A549 (cell line): ENCODE measurements around the gene KLF4. TPM values are rescaled to one million over a fixed set of nuclear protein-coding genes. Genes with fewer than 3 reads are reported as not detected.

Experiments used
- ATAC-seq, 2 experiments: fragments of 200-7000 bp in 1 of 2; fragments of >200 bp in 1 of 2; cut with Nextera tagmentation in 1 of 2; cut with Tn5 transposase in 1 of 2; 3 replicates each; pipeline versions ENCODE4 v1.8.0 to v1.9.1; 2018 to 2020; ENCODE audit warnings: mild to moderate bottlenecking in 1 of 2, moderate library complexity in 1 of 2
- CTCF ChIA-PET: fragments of 300-600 bp; sonication (Branson Sonifier 250); formaldehyde crosslinking; extraction: SDS; loops from one replicate; lab custom pipeline; 2021; ENCODE audit warnings: antibody characterized with exemption, inconsistent platforms; lab: Yijun Ruan, JAX
- POLR2A ChIA-PET: fragments of 350-600 bp; formaldehyde crosslinking; extraction: SDS; loops from one replicate; lab custom pipeline; 2021; ENCODE audit warnings: antibody characterized with exemption, inconsistent platforms; lab: Yijun Ruan, JAX
- DNase-seq, 2 experiments: peaks; one replicate each; pipeline versions ENCODE4 v3.0.0 to v3.0.0-alpha.2; 2011 to 2016; ENCODE audit warnings: low read depth in 1 of 2, low spot score in 1 of 2
- FAIRE-seq: peaks from 2 replicates; lab custom pipeline; 2011; peaks lifted over from hg19 to GRCh38; lab: Jason Lieb, UNC
- H3K27ac ChIP-seq, 2 experiments: fragments of >200 bp; sonication (Bioruptor Twin); formaldehyde crosslinking; 3 replicates each; pipeline ENCODE4 v1.5.1; 2016 to 2017
- H3K4me1 ChIP-seq: fragments of >200 bp; sonication (Bioruptor Twin); formaldehyde crosslinking; 3 replicates; pipeline ENCODE4 v1.6.1; 2016
- H3K4me2 ChIP-seq: fragments of >200 bp; sonication (Bioruptor Twin); formaldehyde crosslinking; 3 replicates; pipeline ENCODE4 v1.6.1; 2016
- H3K4me3 ChIP-seq: fragments of >200 bp; sonication (Bioruptor Twin); formaldehyde crosslinking; 3 replicates; pipeline ENCODE4 v1.5.1; 2016
- H3K9me3 ChIP-seq: fragments of >200 bp; sonication (Bioruptor Twin); formaldehyde crosslinking; 3 replicates; pipeline ENCODE4 v1.6.1; 2016
- CBX2 ChIP-seq: fragments of 200-600 bp; sonication (generic); IDR thresholded peaks from 2 replicates; pipeline ENCODE4 v1.6.1; 2016; ENCODE audit warnings: low read depth, mild to moderate bottlenecking, borderline replicate concordance
- CEBPB ChIP-seq, 2 experiments: fragments of >200 bp in 1 of 2; sonication (Bioruptor Twin) in 1 of 2; formaldehyde crosslinking in 1 of 2; IDR thresholded peaks; 2 replicates each; pipeline ENCODE4 v1.6.1; 2012 to 2016
- CHD4 ChIP-seq: fragments of 200-600 bp; sonication (generic); IDR thresholded peaks from 2 replicates; pipeline ENCODE4 v1.6.1; 2016; ENCODE audit warnings: antibody characterized with exemption, mild to moderate bottlenecking, borderline replicate concordance
- EHF ChIP-seq: fragments of 250-450 bp; sonication (Bioruptor Pico); IDR thresholded peaks from 2 replicates; pipeline ENCODE4 v1.5.0; 2020; ENCODE audit warnings: mild to moderate bottlenecking
- ESRRA ChIP-seq: fragments of 150-350 bp; IDR thresholded peaks from 2 replicates; pipeline ENCODE4 v1.6.1; 2014; ENCODE audit warnings: mild to moderate bottlenecking, low read length, borderline replicate concordance
- FOSB ChIP-seq: fragments of 250-450 bp; sonication (Bioruptor Pico); IDR thresholded peaks from 2 replicates; pipeline ENCODE4 v1.5.0; 2020; ENCODE audit warnings: mild to moderate bottlenecking, moderate library complexity
- MAFK ChIP-seq: fragments of 450-650 bp; IDR thresholded peaks from 2 replicates; pipeline ENCODE4 v1.6.1; 2014; ENCODE audit not compliant: partially characterized antibody
- MAZ ChIP-seq: fragments of 150-350 bp; IDR thresholded peaks from 2 replicates; pipeline ENCODE4 v1.6.1; 2014; ENCODE audit warnings: antibody characterized with exemption, low read depth, low read length, borderline replicate concordance
- MYC ChIP-seq: IDR thresholded peaks from 2 replicates; pipeline ENCODE4 v1.6.1; 2012; ENCODE audit warnings: mild to moderate bottlenecking, inconsistent platforms, low read length, improper control_type of control experiment, borderline replicate concordance
- NPAS2 ChIP-seq: fragments of 250-450 bp; sonication (Bioruptor Pico); IDR thresholded peaks from 2 replicates; pipeline ENCODE4 v1.8.0; 2022; ENCODE audit warnings: mild to moderate bottlenecking, moderate library complexity, borderline replicate concordance
- PHF8 ChIP-seq: fragments of 200-600 bp; sonication (generic); IDR thresholded peaks from 2 replicates; pipeline ENCODE4 v1.6.1; 2016; ENCODE audit warnings: low read depth, mild to moderate bottlenecking, antibody characterized with exemption, moderate library complexity, borderline replicate concordance
- POLR2A ChIP-seq: IDR thresholded peaks from 2 replicates; pipeline ENCODE4 v1.6.1; 2012; ENCODE audit warnings: mild to moderate bottlenecking, low read length
- RARB ChIP-seq: fragments of 250-450 bp; sonication (Bioruptor Pico); IDR thresholded peaks from 2 replicates; pipeline ENCODE4 v1.8.0; 2021; ENCODE audit warnings: mild to moderate bottlenecking, moderate library complexity
- RCOR1 ChIP-seq: fragments of 150-350 bp; IDR thresholded peaks from 2 replicates; pipeline ENCODE4 v1.6.1; 2014; ENCODE audit warnings: antibody characterized with exemption, low read length, low read depth
- RNF2 ChIP-seq: fragments of 200-600 bp; sonication (generic); IDR thresholded peaks from 2 replicates; pipeline ENCODE4 v1.6.1; 2016; ENCODE audit warnings: low read depth, mild to moderate bottlenecking, antibody characterized with exemption, moderate library complexity, borderline replicate concordance
- SREBF2 ChIP-seq: fragments of 450-650 bp; IDR thresholded peaks from 2 replicates; pipeline ENCODE4 v1.6.1; 2014; ENCODE audit warnings: mild to moderate bottlenecking, moderate library complexity
- TP53 ChIP-seq: fragments of 250-450 bp; sonication (Bioruptor Pico); IDR thresholded peaks from 2 replicates; pipeline ENCODE4 v1.5.0; 2021; ENCODE audit warnings: mild to moderate bottlenecking, moderate library complexity
- ZC3H11A ChIP-seq: fragments of 450-650 bp; IDR thresholded peaks from 2 replicates; pipeline ENCODE4 v1.6.1; 2014; ENCODE audit warnings: antibody characterized with exemption, mild to moderate bottlenecking
- ZSCAN20 ChIP-seq: fragments of 250-450 bp; sonication (Bioruptor Pico); IDR thresholded peaks from 2 replicates; pipeline ENCODE4 v1.8.0; 2022; ENCODE audit warnings: mild to moderate bottlenecking, moderate library complexity
- WGBS: methylation state at CpG from one replicate; pipeline ENCODE4 v1.1.6; 2017; ENCODE audit errors: missing lambda C conversion rate; 5-methylcytosine and 5-hydroxymethylcytosine counted together
- polyA plus RNA-seq, 4 experiments: library from polyadenylated mRNA; depleted of rRNA in 3 of 4; stranded (reverse); fragments of >200 nt; fragmentation: RNase III in 1 of 4; extraction: RNeasy Plus Mini Kit Qiagen cat#74134 plus additional on column Dnase treatment in 1 of 4; gene quantifications; 2 replicates in 3 of 4; 3 replicates in 1 of 4; pipeline ENCODE4 v1.2.3, GENCODE V29; 2011 to 2017
- TF ChIP-seq, protein P1 (sequence below): IDR thresholded peaks from 2 replicates; pipeline ENCODE4 v1.6.1; 2012
- TF ChIP-seq, protein P2 (sequence below): fragments of 150-350 bp; IDR thresholded peaks from 2 replicates; pipeline ENCODE4 v1.6.1; 2014; ENCODE audit warnings: low read depth, mild to moderate bottlenecking, low read length
- TF ChIP-seq, protein P3 (sequence below): fragments of >200 bp; sonication (Bioruptor Twin); formaldehyde crosslinking; IDR thresholded peaks from 3 replicates; pipeline ENCODE4 v1.6.1; 2016

The KLF4 gene
- polyA plus RNA-seq, 2 of the 4 experiments (the other 2 are of a cell fraction), result 3.6 to 8.3 TPM

DNA sequence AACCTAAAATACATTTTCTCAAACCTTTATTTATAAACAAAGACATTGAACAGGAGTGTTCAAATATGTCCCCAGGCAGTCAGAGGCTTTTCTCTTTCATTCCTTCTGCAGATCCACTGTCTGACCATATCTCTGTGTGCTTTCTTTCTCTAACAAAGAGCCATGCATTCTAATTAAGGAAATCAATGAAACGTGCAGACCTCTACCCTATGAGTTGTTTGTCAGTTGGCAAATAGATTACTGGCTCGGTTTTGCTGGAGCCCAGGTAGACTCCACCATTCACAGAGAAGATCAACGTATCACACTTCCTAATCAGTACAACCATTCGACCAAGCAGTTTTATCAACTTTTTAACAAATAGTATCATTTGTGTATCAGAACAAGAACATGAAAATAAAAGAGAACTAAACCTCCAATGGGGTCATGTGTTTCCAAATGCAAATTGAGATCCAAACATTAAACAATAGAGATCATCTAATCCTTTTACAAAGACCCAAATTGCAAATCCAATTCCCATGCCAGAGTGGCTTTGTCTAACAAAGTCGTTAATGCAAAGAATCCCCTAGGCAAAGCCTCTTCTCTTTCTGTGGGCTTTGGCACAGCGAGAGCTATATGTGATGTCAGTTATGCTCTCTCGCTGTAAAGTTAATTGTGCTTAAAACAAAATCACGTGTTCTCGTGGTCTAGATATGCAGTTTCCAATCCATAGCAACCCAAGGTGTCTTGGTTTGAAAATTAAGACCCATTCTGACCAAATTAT is 16.8 kb downstream of the KLF4 start:
- Histone ChIP-seq H3K27ac (no peak overlapping the region), H3K4me3 (no peak overlapping the region), H3K4me1 (no peaks in the 10 kb centered on the region), H3K4me2 (no peak overlapping the region), H3K9me3 (no peaks in the 10 kb centered on the region)
- CTCF ChIA-PET, result interaction anchor here (0.6 to 1.1 kb wide), 5 partner anchors 12 to 1288 kb away, joined by 3 to 4 read pairs (median 3); no protein-coding TSS in a partner anchor
- 57% methylated on average over 9 of the region's 9 CpGs for WGBS
- POLR2A ChIA-PET, result no interaction called here
- ATAC-seq (no peak), DNase-seq (no peak), FAIRE-seq (no peak)
- no peak for TF ChIP-seq ZC3H11A
- no peak for TF ChIP-seq MAFK
- no peak for TF ChIP-seq PHF8
- TF ChIP-seq, protein P1, sequence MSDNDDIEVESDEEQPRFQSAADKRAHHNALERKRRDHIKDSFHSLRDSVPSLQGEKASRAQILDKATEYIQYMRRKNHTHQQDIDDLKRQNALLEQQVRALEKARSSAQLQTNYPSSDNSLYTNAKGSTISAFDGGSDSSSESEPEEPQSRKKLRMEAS, result no peak
- TF ChIP-seq SREBF2, result no peak

DNA sequence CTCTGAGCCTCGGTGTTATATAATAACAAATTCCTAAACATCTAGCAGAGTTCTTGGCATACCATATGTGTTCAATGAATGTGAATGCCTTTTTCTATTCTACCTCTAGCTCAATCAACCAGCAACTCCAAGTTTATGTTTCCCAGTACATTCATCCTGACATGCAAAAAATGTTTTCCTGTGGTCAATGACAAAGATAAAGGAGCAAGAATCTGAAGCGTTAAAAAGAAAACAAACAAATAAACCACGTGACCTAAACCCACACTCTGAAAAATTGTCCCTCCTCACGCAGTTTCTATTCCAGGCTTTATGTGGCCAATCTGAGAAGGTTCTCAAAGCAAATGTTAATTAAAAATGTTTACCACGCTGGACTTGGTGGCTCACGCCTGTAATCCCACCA is 18.0 kb downstream of the KLF4 start:
- H3K4me1 ChIP-seq, result no peaks in the 10 kb centered on the region
- TF ChIP-seq, protein P2, sequence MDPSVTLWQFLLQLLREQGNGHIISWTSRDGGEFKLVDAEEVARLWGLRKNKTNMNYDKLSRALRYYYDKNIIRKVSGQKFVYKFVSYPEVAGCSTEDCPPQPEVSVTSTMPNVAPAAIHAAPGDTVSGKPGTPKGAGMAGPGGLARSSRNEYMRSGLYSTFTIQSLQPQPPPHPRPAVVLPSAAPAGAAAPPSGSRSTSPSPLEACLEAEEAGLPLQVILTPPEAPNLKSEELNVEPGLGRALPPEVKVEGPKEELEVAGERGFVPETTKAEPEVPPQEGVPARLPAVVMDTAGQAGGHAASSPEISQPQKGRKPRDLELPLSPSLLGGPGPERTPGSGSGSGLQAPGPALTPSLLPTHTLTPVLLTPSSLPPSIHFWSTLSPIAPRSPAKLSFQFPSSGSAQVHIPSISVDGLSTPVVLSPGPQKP, result no peak
- TF ChIP-seq CBX2, result no peak
- no peak for TF ChIP-seq RNF2
- TF ChIP-seq ZSCAN20 (CRISPR knock-in tag), result no peak
- TF ChIP-seq MAZ, result no peak
- no peak for TF ChIP-seq CHD4
- TF ChIP-seq, protein P3, sequence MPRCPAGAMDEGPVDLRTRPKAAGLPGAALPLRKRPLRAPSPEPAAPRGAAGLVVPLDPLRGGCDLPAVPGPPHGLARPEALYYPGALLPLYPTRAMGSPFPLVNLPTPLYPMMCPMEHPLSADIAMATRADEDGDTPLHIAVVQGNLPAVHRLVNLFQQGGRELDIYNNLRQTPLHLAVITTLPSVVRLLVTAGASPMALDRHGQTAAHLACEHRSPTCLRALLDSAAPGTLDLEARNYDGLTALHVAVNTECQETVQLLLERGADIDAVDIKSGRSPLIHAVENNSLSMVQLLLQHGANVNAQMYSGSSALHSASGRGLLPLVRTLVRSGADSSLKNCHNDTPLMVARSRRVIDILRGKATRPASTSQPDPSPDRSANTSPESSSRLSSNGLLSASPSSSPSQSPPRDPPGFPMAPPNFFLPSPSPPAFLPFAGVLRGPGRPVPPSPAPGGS, result no peak
- TF ChIP-seq CEBPB (IDR thresholded peaks at IDR 0.05), result no peak
- H3K4me3 ChIP-seq, result no peak overlapping the region
- H3K4me2 ChIP-seq, result no peak overlapping the region
- POLR2A ChIA-PET, result no interaction called here
- 57% methylated on average over 6 of the region's 6 CpGs for WGBS
- FAIRE-seq (no peak), DNase-seq (no peak), ATAC-seq (no peak)
- no peak overlapping the region for H3K27ac ChIP-seq
- CTCF ChIA-PET, result interaction anchor here (0.7 to 1.3 kb wide), 3 partner anchors 10 to 1290 kb away, joined by 3 read pairs; no protein-coding TSS in a partner anchor
- H3K9me3 ChIP-seq, result no peaks in the 10 kb centered on the region

DNA sequence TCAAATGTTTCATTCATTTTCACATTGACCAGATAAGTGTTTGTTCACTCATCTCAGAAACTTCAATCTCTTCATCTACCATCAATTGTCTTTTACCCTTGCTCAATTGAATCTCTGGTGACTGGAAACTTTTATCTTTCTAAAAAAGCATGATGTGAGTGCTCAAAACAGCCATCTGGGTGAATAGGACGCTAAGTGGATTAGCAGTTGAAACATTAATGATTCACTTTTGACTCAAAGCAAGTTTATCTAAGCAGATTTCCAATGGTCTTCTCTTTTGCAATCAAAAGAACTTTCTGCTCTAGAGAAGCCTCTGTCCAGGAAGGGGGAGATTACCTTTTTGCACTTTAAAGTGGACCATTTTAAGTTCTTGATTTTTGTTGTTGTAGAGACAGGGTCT is 22.2 kb downstream of the KLF4 start:
- WGBS, result 34% methylated on average over 1 of the region's 1 CpG
- Histone ChIP-seq H3K4me2 (no peak overlapping the region), H3K9me3 (no peaks in the 10 kb centered on the region), H3K4me3 (no peak overlapping the region), H3K27ac (no peak overlapping the region), H3K4me1 (peaks cover 9% of the 10 kb centered on the region; the same call in 1 of the 3 replicates)
- DNase-seq, result no peak
- TF ChIP-seq MAFK (no peak), MYC (no peak), TP53 (CRISPR knock-in tag) (no peak)
- TF ChIP-seq, protein P1, result no peak
- no peak for FAIRE-seq
- ChIA-PET CTCF (interaction anchor here (1.0 to 2.8 kb wide), 7 partner anchors 11 to 1294 kb away, joined by 3 to 50 read pairs (median 4); no protein-coding TSS in a partner anchor), POLR2A (no interaction called here)
- no peak for ATAC-seq

GRCh38 chr9:107466826-107467225 is 22.7 kb downstream of the KLF4 start:
- peaks cover 9% of the 10 kb centered on the region; the same call in 1 of the 3 replicates for H3K4me1 ChIP-seq
- 75% methylated on average over 2 of the region's 2 CpGs for WGBS
- no peak for TF ChIP-seq FOSB
- no peak for TF ChIP-seq EHF (CRISPR knock-in tag)
- no peak for TF ChIP-seq RARB (CRISPR knock-in tag)
- no peak for TF ChIP-seq NPAS2 (CRISPR knock-in tag)
- TF ChIP-seq POLR2A, result no peak
- TF ChIP-seq ESRRA, result no peak
- TF ChIP-seq RCOR1, result no peak
- TF ChIP-seq CEBPB (IDR thresholded peaks at IDR 0.05), result no peak
- no peak for ATAC-seq
- no peak for DNase-seq
- POLR2A ChIA-PET, result no interaction called here
- no peaks in the 10 kb centered on the region for H3K9me3 ChIP-seq
- CTCF ChIA-PET, result interaction anchor here (1.0 to 2.8 kb wide), 14 partner anchors 11 to 1433 kb away, joined by 3 to 50 read pairs (median 8); no protein-coding TSS in a partner anchor
- no peak overlapping the region for H3K4me2 ChIP-seq
- H3K4me3 ChIP-seq, result no peak overlapping the region
- no peak for FAIRE-seq
- no peak overlapping the region for H3K27ac ChIP-seq
